ENCODE measurements around the gene C17orf107.
A peak's percentile ranks its signal among the peaks of the same experiment; 100 is the strongest.
"Not testable (repeated sequence)": the region's sequence is repeated elsewhere in the genome, so short reads cannot be mapped to it uniquely, and the experiment has no call there.

Gene C17orf107

DNA sequence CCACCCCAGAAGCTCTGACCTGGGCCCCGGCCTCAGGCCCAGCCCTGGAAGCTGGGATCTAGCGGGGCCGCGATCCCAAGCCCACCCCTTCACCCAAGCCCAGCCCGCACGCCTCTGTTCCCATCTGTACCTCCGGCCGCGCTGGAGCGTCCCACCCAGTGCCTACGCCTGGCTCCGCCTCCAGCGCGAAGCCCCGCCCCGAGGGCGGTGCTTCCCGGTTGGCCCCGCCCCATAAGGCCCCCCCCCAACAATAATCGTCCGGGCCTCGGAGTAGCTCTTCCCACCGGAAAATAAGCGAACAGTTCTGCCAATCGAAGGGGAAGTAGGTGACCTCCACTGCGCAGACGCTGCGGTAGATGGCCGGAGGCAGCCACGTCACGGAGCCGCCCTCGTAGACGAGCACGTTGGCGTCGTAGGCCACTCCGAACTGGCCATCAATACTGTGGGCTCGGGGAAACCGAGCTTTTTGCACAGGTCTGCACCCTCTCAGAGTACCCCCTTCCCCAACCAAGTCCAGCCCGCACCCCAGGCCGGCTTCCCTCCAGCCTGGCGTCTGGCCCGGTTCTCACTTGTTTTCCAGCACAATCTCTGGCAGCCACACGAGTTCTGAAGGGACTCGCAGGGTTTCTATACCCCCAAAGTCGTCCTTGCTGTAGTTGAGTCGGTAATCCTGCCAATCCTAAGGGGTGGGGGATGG, 2.5 kb downstream of the C17orf107 start:
- peak; percentile 44 for DNase-seq

DNA sequence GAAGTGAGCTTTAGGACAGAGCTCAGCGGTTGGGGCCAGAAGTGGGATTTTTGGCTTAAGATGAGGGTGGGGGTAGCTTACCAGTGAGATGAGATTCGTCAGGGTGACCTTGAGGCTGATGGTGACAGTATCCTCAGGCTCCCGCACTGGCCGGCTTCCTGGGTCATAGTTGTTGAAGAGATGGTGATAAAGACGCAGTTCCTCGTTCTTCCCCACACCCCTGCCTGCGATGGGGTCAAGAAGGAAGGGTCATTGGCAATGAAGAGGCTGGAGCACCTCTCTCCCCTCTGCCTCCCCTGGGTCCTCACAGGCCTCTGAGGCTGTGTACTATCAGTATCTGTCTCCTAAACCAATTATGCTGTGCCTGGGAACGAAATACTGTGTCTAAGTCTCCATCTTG, 3.2 kb downstream of the C17orf107 start:
- DNase-seq: no peak

DNA sequence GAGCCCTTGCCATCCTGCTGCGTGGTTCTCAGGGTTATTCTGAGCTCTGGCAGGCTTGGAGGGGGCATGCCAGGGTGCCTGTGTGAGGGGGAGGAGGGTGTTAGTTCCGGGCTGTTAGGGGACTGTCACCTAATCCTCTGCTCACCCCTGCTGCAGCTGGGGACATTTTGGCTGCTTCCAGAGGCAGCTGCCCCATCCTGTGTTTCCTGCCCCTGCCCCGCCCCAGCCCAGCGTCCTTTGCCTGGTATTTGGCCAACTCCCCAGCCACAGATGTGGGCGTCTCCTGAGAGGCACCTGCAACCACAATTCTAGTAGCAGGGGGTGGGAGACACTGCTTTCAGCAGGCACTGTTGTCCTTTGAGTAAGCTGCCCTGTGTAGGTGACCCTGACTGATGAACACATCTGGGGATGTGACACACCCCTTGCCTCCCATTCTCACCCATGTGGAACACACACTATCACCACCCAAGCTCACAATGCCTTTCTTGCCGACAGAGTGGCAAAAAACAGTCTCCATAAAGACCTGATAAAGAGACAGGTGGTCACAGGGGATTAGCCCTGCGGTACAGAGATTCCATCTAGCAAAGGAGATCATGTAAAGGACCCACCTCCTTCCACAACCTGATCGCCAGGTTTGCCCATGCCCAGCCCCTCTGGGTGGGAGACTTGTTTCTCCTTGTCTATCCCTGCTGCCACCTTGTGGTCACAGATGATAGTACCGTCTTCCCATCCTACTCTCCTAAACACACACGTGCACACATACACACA, 3.9 kb downstream of the C17orf107 start, which contains the start of gene CHRNE:
CHRNE (minus strand) TSS at position 48 of the 768 bp plus-strand sequence; CDS start at position 13, 35 bp downstream.
- peak; percentile 87 for DNase-seq

- DNase-seq: not testable (repeated sequence)
These were observed 7.3 kb downstream of the C17orf107 start for GRCh38 chr17:4906642-4907041.

- DNase-seq: no peak
These were observed 9.0 kb downstream of the C17orf107 start for GRCh38 chr17:4908301-4908700.

DNA sequence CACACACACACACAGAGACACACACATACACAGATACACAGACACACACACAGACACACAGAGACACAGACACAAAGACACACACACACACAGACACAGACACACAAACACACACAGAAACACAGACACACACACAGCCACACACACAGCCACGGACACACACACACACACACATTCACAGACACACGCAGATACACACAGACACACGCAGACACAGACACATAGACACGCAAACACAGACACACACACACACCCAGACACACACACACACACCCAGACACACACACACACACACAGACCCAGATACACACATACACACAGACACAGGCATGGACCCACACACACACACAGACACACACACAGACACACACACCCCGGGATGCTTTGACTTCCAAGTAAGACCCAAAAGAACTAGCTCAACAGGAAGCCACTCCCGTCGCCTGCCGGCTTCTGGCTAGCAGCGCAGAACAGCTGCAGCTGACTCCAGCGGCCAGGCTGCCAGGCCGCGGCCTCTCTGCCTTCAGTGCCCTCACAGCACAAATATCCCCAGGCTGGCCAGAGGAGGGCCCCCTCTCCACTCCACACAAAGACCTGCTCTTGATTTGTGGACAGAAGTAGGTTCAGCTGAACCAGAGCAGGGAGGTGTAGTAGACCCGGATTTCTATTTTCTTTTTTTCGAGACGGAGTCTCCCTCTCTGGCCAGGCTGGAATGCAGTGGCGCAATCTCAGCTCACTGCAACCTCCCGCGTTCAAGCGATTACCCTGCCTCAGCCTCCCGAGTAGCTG, 9.6 kb downstream of the C17orf107 start:
- peak; percentile 80 for DNase-seq

- DNase-seq: no peak
These were observed 14.7 kb downstream of the C17orf107 start for GRCh38 chr17:4913994-4914393.

DNA sequence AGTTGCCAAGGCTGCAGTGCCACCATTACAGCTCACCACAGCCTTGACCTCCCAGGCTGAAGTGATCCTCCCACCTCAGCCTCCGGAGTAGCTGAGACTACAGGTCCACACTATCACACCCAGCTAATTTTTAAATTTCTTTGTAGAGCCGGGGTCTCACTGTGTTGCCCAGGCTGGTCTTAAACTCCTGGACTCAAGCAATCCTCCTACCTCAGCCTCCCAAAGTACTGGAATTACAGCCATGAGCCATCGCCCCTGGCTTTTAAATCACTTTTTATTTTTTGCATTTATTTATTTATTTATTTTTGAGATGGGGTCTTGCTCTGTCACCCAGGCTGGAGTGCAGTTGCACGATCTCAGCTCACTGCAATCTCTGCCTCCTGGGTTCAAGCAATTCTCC, 15.2 kb downstream of the C17orf107 start:
- DNase-seq: not testable (repeated sequence)

GRCh38 chr17:4919511-4920047, 20.2 kb downstream of the C17orf107 start:
- no peak for DNase-seq

GRCh38 chr17:4920351-4921048, 21.2 kb downstream of the C17orf107 start:
- DNase-seq: no peak

GRCh38 chr17:4921320-4921719, 22.0 kb downstream of the C17orf107 start:
- no peak for DNase-seq

GRCh38 chr17:4926577-4927335, 27.4 kb downstream of the C17orf107 start:
- DNase-seq: not testable (repeated sequence)

GRCh38 chr17:4928881-4929280, 29.5 kb downstream of the C17orf107 start:
- no peak for DNase-seq

- no peak for DNase-seq
These were observed 32.6 kb downstream of the C17orf107 start, which contains the start of gene GP1BA for GRCh38 chr17:4931963-4932362. Gene GP1BA, plus strand, starts transcription at chr17:4932277. Its CDS starts 328 bp downstream, at chr17:4932605.

GRCh38 chr17:4932756-4933155, 33.4 kb downstream of the C17orf107 start:
- DNase-seq: no peak

- DNase-seq: no peak
These were observed 34.3 kb downstream of the C17orf107 start for GRCh38 chr17:4933646-4934045.

DNA sequence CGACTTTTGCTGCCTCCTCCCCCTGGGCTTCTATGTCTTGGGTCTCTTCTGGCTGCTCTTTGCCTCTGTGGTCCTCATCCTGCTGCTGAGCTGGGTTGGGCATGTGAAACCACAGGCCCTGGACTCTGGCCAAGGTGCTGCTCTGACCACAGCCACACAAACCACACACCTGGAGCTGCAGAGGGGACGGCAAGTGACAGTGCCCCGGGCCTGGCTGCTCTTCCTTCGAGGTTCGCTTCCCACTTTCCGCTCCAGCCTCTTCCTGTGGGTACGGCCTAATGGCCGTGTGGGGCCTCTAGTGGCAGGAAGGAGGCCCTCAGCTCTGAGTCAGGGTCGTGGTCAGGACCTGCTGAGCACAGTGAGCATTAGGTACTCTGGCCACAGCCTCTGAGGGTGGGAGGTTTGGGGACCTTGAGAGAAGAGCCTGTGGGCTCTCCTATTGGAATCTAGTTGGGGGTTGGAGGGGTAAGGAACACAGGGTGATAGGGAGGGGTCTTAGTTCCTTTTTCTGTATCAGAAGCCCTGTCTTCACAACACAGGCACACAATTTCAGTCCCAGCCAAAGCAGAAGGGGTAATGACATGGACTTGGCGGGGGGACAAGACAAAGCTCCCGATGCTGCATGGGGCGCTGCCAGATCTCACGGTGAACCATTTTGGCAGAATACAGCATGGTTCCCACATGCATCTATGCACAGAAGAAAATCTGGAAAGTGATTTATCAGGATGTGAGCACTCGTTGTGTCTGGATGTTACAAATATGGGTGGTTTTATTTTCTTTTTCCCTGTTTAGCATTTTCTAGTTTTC, 35.0 kb downstream of the C17orf107 start:
- no peak for DNase-seq

- DNase-seq: no peak
These were observed 36.3 kb downstream of the C17orf107 start for GRCh38 chr17:4935650-4936049.

DNA sequence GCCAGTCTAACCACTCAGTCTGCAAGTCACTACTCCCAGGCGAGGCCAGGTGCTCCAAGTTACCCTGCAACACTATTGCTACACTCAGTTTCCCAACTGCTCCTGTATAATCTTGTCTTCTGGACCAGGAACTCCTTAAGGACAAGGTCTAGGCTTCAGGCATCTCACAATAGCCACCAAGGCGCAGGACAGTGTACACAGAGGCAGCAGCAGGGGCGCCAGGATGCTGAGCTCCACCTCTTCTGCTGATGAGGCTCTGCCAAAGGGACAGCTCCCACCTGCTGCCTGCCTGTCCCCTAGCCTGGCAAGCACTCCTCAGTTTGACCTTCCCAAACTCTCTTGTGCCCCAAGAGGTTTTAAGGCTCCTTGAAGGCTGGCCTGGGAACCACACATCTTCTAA, 37.1 kb downstream of the C17orf107 start:
- no peak for DNase-seq

GRCh38 chr17:4937553-4937952, 38.2 kb downstream of the C17orf107 start:
- DNase-seq: no peak

GRCh38 chr17:4938069-4938491, 38.7 kb downstream of the C17orf107 start:
- DNase-seq: no peak
